Measurements from ENCODE around the gene IRAK1.

IRAK1 gene

GRCh38 chrX:153969904-153970356 is 49.8 kb downstream of the IRAK1 start:
- peak; percentile 68 for DNase-seq

DNA sequence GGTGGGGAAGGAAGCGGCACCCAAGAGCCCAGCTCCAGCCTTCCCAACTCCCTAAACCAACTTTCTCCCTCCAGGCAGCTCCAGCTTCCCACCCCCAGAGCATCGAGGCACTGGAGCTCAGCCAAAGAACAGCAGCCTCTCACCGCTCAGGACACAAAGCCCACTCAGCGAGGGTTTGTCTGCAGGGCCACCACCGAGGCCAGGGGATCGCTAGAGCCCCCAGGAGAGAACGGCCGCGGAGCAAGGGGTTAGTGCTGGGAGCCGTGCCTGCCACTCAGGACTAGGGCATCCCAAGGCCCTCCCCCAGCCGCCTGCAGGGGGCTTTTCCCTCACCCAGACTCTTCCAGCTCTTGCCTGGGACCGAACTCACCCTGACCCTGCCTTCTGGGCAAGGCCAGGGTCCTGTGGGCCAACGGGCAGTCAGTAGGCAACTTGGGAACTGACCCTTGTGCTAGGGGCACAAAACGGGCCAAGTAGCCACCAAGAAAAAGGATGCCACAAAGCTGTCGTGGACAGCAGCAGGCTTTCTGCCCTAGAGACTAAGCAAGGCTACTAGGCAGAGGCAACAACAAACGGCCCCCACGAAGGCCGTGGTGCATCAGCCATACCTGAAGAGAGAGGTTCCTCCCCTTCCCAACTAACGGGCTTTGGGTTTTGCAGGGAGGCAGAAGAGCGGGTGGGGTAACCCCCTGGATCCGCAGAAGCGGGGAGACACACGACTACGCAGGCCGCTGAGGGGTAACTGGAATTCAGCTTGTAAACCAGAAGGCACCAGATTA is 50.4 kb downstream of the IRAK1 start:
- no peak for DNase-seq

- DNase-seq, result no peak
These were observed 51.0 kb downstream of the IRAK1 start for GRCh38 chrX:153968754-153969124.

GRCh38 chrX:153968255-153968654 is 51.4 kb downstream of the IRAK1 start:
- no peak for DNase-seq

GRCh38 chrX:153967536-153968224 is 52.0 kb downstream of the IRAK1 start:
- DNase-seq, result no peak

DNA sequence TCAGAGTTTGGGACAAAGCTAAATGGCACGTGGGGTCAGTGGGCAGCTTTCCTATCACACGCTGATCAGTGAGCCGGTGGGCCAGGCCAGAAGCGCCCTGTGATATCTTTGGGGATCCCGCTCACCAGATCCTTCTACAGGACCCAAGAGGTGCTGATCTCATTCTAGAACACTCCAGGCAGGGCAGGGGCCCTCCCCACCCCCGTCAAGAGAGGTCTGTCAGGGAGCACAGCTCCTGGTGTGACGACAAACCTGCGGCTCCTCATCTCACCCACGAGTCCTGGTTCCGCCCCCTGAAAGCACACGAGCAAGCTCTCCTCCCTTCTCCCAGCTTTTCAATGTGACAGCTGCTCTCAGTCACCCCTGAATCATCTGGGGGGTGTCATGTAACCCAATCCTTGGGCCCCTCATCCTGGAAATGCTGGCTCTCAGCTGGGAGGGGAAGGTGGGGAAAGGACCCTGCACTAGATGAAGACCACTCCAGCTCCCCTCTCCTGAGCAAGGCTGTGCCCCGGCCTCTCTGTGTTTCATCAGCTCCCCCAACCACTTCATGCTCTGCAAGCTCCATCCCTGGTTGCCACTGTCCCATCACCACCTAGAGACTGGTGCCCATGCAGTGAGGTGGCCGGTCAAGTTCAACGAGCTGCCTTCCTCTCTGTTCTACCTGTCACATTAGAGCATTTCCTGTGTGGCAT is 52.7 kb downstream of the IRAK1 start:
- DNase-seq, result no peak

DNA sequence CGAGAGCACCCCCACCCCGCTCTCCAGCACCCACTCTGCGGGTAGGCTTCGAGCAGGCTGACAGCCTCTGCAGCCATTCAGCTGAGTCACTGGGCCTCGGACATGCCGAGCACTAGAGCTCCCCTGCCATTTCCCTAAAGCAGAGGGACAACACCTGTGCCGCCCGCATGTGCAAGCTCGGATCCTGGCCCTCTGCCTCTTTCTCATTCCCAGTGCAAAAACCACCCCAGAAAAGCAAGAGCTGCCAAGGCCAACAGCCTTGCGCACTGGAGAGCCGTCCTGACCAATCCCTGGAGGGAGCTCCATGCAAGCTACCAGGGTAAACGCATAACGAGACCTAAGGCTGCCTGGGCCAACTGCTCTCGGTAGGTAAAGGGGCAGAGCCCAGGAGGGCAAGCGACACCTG is 53.4 kb downstream of the IRAK1 start:
- no peak for DNase-seq

GRCh38 chrX:153965406-153965805 is 54.3 kb downstream of the IRAK1 start:
- no peak for DNase-seq

- no peak for DNase-seq
These were observed 55.6 kb downstream of the IRAK1 start for GRCh38 chrX:153964105-153964504.

- no peak for DNase-seq
These were observed 56.2 kb downstream of the IRAK1 start for GRCh38 chrX:153963546-153963945.

DNA sequence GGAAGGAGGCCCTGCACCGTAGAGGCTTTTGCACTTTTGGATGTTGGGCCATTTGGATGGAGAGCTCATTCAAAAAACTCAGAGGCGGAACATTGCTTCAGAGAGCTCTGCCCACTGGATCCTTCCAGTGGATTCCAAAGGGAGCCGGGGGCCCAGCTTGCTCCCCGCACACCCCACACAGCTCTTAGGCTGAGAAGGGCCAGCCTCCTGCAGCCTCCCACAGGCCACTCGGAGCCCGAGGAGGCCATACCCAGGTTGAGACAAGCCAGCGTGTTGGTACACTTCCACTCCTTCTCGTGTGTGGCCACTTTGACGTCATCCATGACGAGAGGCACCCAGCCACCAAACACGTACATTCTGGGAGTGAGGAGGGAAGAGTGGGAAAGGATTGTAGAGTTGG is 58.4 kb downstream of the IRAK1 start:
- DNase-seq, result no peak

GRCh38 chrX:153960786-153961185 is 58.9 kb downstream of the IRAK1 start:
- no peak for DNase-seq
